Small intestine (tissue), 4 donors: ENCODE measurements around the gene LUC7L2. TPM values are rescaled to one million over a fixed set of nuclear protein-coding genes. Genes with fewer than 3 reads are reported as not detected.

Experiments
- polyA plus RNA-seq, 4 donors: library from polyadenylated mRNA; stranded (reverse) in 3 of 4; unstranded in 1 of 4; fragments of 200-250 nt in 3 of 4; fragments of 120-200 nt in 1 of 4; gene quantifications; one replicate each; pipeline versions ENCODE4 v1.2.1 to v1.2.3, GENCODE V29; 2013
- donor health status: healthy with polysubstance abuse.
- donor health status: Bipolar disorder and iron deficiency.
- donor health status: healthy.

LUC7L2 gene
- polyA plus RNA-seq, 4 donors: 32.2 to 96.4 (median 40.8) TPM

Other genes starting within 250 kb of the LUC7L2 start
- gene UBN2, start 128.7 kb upstream of the LUC7L2 start, polyA plus RNA-seq: 10 to 100 TPM in 1 of 4 donors, 1 to 10 TPM in 3; 1.4 to 14.2 (median 2.0) TPM
- 10 to 100 TPM; 20.4 to 35.6 (median 26.4) TPM for gene FMC1, start 18.6 kb upstream of the LUC7L2 start, polyA plus RNA-seq
- not detected for gene KLRG2, start 123.8 kb downstream of the LUC7L2 start, polyA plus RNA-seq
- 1 to 10 TPM in 1 of 4 donors, under 1 TPM in 1, not detected in 2; 0.22 to 1.4 TPM for gene CLEC2L, start 163.8 kb downstream of the LUC7L2 start, polyA plus RNA-seq